ENCODE data around the gene SIGLEC12. TPM values are rescaled to one million over a fixed set of nuclear protein-coding genes. Genes with fewer than 3 reads are reported as not detected.
"Not testable (repeated sequence)": the region's sequence is repeated elsewhere in the genome, so short reads cannot be mapped to it uniquely, and the experiment has no call there.

Gene SIGLEC12
- total RNA-seq, 1 experiment from 2014 or later: not detected

DNA sequence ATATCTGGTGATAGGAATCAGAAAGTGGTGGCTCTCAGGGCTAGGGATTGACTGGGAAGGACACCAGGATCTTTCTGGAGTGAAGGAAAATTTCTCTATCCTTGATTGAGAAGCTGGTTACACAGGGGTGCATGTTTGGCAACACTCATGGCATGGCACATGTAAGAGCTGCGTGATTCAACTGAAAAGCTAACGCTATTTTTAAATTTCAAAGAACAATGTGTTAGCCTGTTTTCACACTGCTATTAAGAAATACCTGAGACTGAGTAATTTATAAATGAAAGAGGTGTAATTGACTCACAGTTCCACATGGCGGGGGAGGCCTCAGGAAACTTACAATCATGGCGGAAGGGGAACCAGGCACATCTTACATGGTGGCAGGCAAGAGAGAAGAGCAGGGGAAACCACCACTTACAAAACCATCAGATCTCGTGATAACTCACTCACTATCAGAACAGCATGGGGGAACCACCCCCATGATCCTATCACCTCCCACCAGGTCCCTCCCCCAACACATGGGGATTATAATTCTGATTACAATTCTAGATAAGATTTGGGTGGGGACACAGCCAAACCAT lies 50.8 kb downstream of the SIGLEC12 start:
- H3K36me3 ChIP-seq: no peaks in the 10 kb centered on the region
- H3K4me1 ChIP-seq (replicated peaks): no peaks in the 10 kb centered on the region
- H3K4me3 ChIP-seq: no peak overlapping the region
- no peak for DNase-seq (ENCODE audit: low read depth in 1 of 2, low spot score in 2 of 2)
- H3K27ac ChIP-seq: no peak overlapping the region
- no peaks in the 10 kb centered on the region for H3K9me3 ChIP-seq (replicated peaks)
- no peaks in the 10 kb centered on the region for H3K27me3 ChIP-seq (replicated peaks)

DNA sequence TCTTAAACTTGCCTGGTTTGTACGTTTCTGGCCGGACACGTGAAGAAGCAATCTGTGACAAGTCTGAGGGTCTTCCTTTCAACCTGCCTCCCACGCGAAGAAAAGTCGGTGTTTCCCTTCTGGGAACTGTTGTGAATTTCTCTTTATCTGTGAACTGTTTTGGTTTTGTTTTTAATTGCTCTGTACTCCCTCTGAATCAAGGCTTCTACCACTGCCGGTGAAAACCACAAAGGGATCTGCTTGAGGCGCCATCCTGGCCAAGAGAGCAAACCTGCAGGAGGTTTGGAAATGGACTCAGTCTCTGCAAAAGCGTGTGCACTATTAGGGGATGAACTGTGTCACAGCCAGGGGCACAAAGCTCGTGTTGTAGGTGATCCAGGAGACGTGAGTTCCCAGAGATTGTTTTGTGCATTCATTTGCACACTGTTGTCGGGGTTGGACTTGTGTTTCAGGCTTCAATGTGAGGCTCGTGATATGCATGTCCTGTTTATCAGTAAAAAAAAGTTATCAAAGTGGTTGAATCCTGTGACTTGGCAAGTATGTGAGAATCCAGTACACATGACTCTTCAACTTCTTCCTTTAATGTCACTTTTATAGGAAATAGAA lies 53.1 kb downstream of the SIGLEC12 start:
- no peaks in the 10 kb centered on the region for H3K4me1 ChIP-seq (replicated peaks)
- no peaks in the 10 kb centered on the region for H3K9me3 ChIP-seq (replicated peaks)
- no peak overlapping the region for H3K27ac ChIP-seq
- DNase-seq (ENCODE audit: low read depth in 1 of 2, low spot score in 2 of 2): no peak
- no peaks in the 10 kb centered on the region for H3K36me3 ChIP-seq
- no peaks in the 10 kb centered on the region for H3K27me3 ChIP-seq (replicated peaks)
- H3K4me3 ChIP-seq: no peak overlapping the region

DNA sequence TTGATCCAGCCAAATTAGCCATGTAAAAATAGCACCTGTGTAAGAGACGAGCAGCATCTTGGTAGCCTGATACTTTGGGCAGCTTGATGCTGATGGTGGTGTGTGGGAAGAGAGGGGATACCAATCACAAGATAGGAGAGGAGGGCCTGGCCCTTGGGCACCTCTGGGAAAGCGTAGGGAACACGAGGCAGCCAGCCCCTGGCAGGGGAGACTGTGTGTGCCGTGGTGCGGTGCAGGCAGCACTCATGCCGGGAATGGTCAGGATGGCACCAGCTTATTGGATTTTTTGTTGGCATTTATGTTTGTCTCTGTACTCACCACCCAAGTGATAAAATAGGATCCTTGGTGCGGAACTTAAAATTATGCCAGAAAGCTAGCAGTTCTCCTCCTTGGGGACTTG lies 53.6 kb downstream of the SIGLEC12 start:
- H3K4me3 ChIP-seq: no peak overlapping the region
- DNase-seq (ENCODE audit: low read depth in 1 of 2, low spot score in 2 of 2): no peak

DNA sequence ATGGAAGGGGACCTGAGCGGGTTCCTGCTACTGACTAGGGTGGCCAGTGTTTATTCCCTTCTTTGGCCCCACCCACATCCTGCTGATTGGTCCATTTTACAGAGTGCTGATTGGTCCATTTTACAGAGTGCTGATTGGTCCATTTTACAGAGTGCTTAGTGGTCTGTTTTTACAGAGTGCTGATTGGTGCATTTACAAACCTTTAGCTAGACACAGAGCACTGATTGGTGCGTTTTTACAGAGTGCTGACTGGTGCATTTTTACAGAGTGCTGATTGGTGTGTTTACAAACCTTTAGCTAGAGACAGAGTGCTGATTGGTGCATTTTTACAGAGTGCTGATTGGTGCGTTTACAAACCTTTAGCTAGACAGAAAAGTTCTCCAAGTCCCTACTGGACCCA lies 54.1 kb downstream of the SIGLEC12 start:
- H3K9me3 ChIP-seq (replicated peaks); H3K27me3 ChIP-seq (replicated peaks); DNase-seq (ENCODE audit: low read depth in 1 of 2, low spot score in 2 of 2); H3K36me3 ChIP-seq; H3K4me3 ChIP-seq; H3K27ac ChIP-seq; H3K4me1 ChIP-seq (replicated peaks): not testable (repeated sequence)

More for the DNA sequence above, 53.6 kb downstream of the SIGLEC12 start:
- H3K9me3 ChIP-seq (replicated peaks): no peaks in the 10 kb centered on the region
- no peaks in the 10 kb centered on the region for H3K36me3 ChIP-seq
- no peaks in the 10 kb centered on the region for H3K27me3 ChIP-seq (replicated peaks)
- no peaks in the 10 kb centered on the region for H3K4me1 ChIP-seq (replicated peaks)
- no peak overlapping the region for H3K27ac ChIP-seq

DNA sequence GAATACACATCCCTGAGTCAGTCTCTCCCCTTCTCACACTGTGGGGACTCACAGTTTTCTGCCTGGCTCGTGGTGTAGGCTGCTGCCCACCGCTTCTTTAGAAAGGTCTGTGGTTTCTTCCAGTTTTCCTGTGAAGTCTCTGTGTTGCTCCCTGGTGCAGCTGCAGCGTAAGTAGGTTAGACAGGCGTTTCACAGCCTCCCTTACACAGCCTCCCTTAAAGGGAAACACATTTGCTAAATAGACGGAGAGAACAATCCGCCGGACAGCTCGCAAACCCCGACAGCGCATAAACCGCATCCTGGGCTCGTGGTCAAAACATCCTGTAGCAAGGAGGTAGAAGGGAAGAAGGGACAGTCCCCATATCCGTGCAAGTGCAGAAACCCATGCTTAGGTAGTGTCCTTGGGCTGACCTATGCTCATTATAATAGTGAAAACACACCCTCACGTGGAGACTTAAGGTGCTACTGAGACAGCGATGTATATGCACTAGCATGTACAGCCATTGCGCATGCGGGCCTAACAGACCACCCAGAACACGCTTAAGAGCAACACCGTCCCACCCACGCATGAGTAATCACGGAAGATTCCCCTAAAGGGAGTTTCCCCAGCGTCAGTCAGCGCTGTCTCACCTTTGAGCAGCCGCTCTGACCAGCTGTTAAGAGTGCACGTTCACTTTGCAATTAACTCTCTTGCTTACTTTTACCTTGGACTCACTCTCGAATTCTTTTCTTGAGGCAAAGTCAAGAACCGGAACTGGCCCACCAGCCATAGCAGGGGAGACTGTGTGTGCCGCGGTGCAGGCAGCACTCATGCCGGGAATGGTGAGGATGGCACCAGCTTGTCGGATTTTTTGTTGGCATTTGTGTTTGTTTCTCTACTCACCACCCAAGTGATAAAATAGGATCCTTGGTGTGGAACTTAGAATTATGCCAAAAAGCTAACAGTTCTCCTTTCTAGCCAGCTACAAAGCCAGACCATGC lies 59.9 kb downstream of the SIGLEC12 start:
- H3K27me3 ChIP-seq (replicated peaks): no peaks in the 10 kb centered on the region
- no peaks in the 10 kb centered on the region for H3K9me3 ChIP-seq (replicated peaks)
- no peak overlapping the region for H3K27ac ChIP-seq
- peaks cover 20% of the 10 kb centered on the region for H3K4me1 ChIP-seq (replicated peaks)
- H3K4me3 ChIP-seq: peak overlapping the region; percentile 23
- DNase-seq (ENCODE audit: low read depth in 1 of 2, low spot score in 2 of 2): peak; percentile 46 to 65
- no peaks in the 10 kb centered on the region for H3K36me3 ChIP-seq

Other genes with a start within 250 kb of the SIGLEC12 start
- not detected in 2 replicates for gene IGLON5, start 190.2 kb downstream of the SIGLEC12 start, total RNA-seq (2014; rRNA removed; shearing (Covaris generic))
- 0.08 and 0.25 TPM in 2 replicates for gene VSIG10L, start 159.7 kb downstream of the SIGLEC12 start, total RNA-seq (2014; rRNA removed; shearing (Covaris generic))
- gene ETFB, start 135.4 kb downstream of the SIGLEC12 start, total RNA-seq (2014; rRNA removed; shearing (Covaris generic)): 91.4 and 205 TPM in 2 replicates
- not detected in 2 replicates for gene CLDND2, start 132.8 kb downstream of the SIGLEC12 start, total RNA-seq (2014; rRNA removed; shearing (Covaris generic))
- gene NKG7, start 129.1 kb downstream of the SIGLEC12 start, total RNA-seq (2014; rRNA removed; shearing (Covaris generic)): not detected in 2 replicates
- not detected in 2 replicates for gene LIM2, start 113.8 kb downstream of the SIGLEC12 start, total RNA-seq (2014; rRNA removed; shearing (Covaris generic))
- not detected in 2 replicates for gene C19orf84, start 111.2 kb downstream of the SIGLEC12 start, total RNA-seq (2014; rRNA removed; shearing (Covaris generic))
- gene SIGLEC10, start 84.2 kb downstream of the SIGLEC12 start, total RNA-seq (2014; rRNA removed; shearing (Covaris generic)): not detected in 2 replicates
- gene SIGLEC8, start 43.3 kb downstream of the SIGLEC12 start, total RNA-seq (2014; rRNA removed; shearing (Covaris generic)): not detected in 2 replicates
- not detected in 2 replicates for gene CEACAM18, start 23.3 kb downstream of the SIGLEC12 start, total RNA-seq (2014; rRNA removed; shearing (Covaris generic))
- gene SIGLEC6, start 29.9 kb upstream of the SIGLEC12 start, total RNA-seq (2014; rRNA removed; shearing (Covaris generic)): not detected in 2 replicates
- 2.6 and 20.7 TPM in 2 replicates for gene ZNF175, start 69.5 kb upstream of the SIGLEC12 start, total RNA-seq (2014; rRNA removed; shearing (Covaris generic))
- not detected in 2 replicates for gene SIGLEC5, start 128.6 kb upstream of the SIGLEC12 start, total RNA-seq (2014; rRNA removed; shearing (Covaris generic))
- gene SIGLEC14, start 145.0 kb upstream of the SIGLEC12 start, total RNA-seq (2014; rRNA removed; shearing (Covaris generic)): not detected in 2 replicates
- 8.7 and 10.7 TPM in 2 replicates for gene SPACA6, start 191.5 kb upstream of the SIGLEC12 start, total RNA-seq (2014; rRNA removed; shearing (Covaris generic))
- not detected in 2 replicates for gene HAS1, start 222.2 kb upstream of the SIGLEC12 start, total RNA-seq (2014; rRNA removed; shearing (Covaris generic))